Measurements from ENCODE around the gene SAP25. TPM values are rescaled to one million over a fixed set of nuclear protein-coding genes. Genes with fewer than 3 reads are reported as not detected.
"Not testable (repeated sequence)": the region's sequence is repeated elsewhere in the genome, so short reads cannot be mapped to it uniquely, and the experiment has no call there.

SAP25 gene
- total RNA-seq, 2 experiments from 2014 or later = 29.1 to 30.0 TPM

DNA sequence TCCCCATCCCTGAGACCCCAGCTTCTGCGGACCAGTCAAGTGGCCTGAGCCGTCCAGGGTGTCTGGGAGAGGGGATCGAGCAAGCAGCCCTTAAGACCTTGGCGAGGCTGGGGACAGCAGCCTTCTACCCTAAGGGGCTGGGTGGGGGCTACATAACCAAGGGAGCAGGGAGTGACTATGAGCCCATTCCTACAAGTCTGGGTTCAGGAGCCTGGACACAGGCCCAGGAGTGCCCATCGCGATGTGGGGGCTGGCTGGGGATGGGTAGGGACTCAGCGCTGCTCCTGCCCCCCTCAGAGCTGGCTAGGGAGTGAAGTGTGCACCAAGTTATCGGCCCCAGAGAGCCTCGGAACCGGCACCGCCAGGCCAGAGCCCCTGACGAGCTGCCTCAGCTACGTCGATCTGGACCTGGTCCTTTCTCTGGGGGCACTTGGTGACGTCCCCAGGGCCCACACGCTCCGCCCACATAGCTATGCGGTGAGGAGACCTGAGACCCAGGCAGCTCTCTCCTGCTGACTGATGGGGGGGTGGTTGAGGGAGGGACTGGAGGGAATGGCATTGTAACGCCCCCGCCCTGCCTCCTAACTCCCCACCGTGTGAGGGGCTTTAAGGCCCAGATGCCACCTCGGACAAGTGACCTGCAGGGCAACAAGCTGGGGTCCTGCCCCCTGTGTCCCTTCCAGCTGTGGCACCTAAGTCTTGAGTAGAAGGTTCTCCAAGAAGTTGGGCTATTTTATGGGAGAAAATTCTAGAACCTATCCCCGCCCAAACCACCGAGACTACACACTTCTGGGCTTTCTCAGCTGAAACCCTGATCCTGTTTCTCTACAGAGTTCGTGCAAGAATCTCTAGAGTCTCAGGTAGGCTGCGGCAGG lies 2.5 kb downstream of the SAP25 start:
- H3K4me3 Mint-ChIP-seq = no peak overlapping the region
- no peaks in the 10 kb centered on the region for H3K9me3 Mint-ChIP-seq
- peaks cover 45% of the 10 kb centered on the region for H3K4me1 Mint-ChIP-seq
- no peaks in the 10 kb centered on the region for H3K27me3 Mint-ChIP-seq
- ChIA-PET CTCF (interaction anchor here (0.8 to 1.6 kb wide), 3 partner anchors 11 to 89 kb away, joined by 3 to 4 read pairs (median 4); no protein-coding TSS in a partner anchor), POLR2A (interaction anchor here (0.8 to 2.0 kb wide), 12 partner anchors 10 to 116 kb away, joined by 3 to 23 read pairs (median 3); partner anchors contain the start of genes FBXO24 and LRCH4)
- no peak for DNase-seq
- H3K27ac Mint-ChIP-seq = no peak overlapping the region
- H3K36me3 Mint-ChIP-seq (ENCODE audit: low read depth) = peaks cover 21% of the 10 kb centered on the region

DNA sequence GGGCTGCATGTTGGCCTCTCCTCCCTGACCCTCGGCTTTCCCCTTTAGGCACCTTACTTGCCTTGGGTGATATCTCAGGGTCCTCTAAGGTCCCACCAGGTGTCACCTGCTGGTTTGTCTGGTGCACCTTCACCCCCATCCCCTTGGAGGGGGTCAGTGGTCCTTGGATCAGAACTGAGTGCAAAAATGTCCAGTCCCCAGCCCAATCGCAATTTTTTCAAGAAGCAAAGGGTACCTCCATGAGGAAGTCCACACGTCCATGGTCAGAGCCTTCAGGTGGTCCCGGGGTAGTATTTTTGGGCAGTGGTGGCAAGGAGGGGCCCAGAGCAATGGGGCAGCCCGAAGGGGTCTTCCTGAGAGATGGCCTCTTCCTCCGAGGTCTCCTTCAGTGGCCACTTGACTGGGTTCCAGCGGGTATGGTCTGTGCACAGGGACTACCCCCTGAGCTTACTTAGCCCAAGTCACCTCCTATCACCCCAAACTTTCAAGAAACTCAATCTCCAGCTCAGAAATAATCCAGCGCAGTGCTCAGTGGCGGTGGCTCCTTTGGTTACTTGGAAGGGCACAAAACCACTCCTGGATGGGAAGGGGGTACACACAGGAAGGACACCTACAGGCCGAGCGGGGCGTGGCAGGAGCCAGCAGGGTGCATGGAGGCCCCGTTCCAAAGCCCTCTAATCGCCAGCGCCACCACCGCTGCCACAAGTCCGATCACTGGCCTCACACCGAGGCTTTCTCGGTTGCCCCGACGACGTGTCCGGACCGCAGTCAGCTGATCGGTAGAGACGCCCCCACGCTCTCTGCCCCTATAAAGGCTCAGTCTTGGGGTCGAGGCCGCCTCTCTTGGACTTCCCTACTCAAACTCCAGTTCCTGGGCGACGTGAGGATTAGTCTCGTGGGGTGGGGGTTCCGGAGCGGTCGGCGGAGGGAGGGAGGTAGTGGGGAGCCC lies 4.5 kb downstream of the SAP25 start:
- Mint-ChIP-seq H3K36me3 (ENCODE audit: low read depth) (peaks cover 9% of the 10 kb centered on the region), H3K4me1 (peaks cover 45% of the 10 kb centered on the region), H3K27me3 (no peaks in the 10 kb centered on the region), H3K27ac (peak overlapping the region; percentile 32), H3K9me3 (no peaks in the 10 kb centered on the region), H3K4me3 (peak overlapping the region; percentile 21)
- DNase-seq = peak; percentile 54
- ChIA-PET POLR2A (interaction anchor here (0.7 to 1.8 kb wide), 7 partner anchors 14 to 136 kb away, joined by 3 to 10 read pairs (median 4); partner anchors contain the start of genes AGFG2, FBXO24, LRCH4 and POP7), CTCF (interaction anchor here (0.7 to 1.6 kb wide), 4 partner anchors 9 to 137 kb away, joined by 3 to 8 read pairs (median 4); partner anchors contain the start of genes FBXO24, LRCH4 and POP7)

DNA sequence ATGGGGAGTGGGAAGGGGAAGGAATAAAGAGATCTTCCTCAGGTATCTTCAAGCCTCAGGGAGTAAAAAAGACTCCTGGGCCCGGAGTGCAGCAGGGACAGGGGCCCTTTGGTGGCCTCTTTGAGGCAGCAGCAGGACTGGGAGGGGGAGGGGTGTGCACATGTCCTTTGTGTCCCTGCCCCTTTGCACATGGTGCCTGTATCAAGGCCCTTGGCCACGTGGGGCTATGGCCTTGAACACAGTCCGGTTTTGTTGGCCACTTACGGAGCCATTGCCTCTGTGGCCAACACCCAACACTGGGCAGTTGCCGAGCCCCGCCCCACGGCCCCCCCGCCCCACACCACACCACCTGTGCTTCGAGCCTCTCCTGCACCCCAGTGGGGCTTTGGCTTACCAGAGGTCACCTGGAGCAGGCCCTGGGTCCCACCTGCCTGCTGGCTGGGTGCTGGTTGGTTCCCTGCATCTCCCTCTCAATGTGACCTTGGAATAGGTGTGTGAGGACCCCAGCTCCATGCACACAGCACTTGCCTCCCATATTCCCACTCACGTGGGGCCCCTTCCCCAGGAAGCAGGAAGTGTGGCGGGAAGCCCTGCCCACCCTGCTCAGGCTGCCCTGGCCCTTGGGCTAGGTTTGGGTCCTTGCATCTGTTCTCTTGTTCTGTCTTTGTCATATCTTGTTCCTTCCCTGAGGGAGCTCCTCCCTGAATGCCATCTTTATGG lies 5.4 kb downstream of the SAP25 start:
- no peak for DNase-seq
- H3K9me3 Mint-ChIP-seq = no peaks in the 10 kb centered on the region
- ChIA-PET CTCF (interaction anchor here (0.7 to 1.6 kb wide), 5 partner anchors 8 to 137 kb away, joined by 3 to 8 read pairs (median 5); partner anchors contain the start of genes FBXO24, LRCH4 and POP7), POLR2A (interaction anchor here (0.7 to 2.0 kb wide), 9 partner anchors 15 to 137 kb away, joined by 3 to 10 read pairs (median 5); partner anchors contain the start of genes AGFG2, FBXO24, LRCH4 and POP7)
- peaks cover 50% of the 10 kb centered on the region for H3K4me1 Mint-ChIP-seq
- H3K27me3 Mint-ChIP-seq = no peaks in the 10 kb centered on the region
- H3K36me3 Mint-ChIP-seq (ENCODE audit: low read depth) = peaks cover 14% of the 10 kb centered on the region
- H3K27ac Mint-ChIP-seq = peak overlapping the region; percentile 40
- H3K4me3 Mint-ChIP-seq = no peak overlapping the region

DNA sequence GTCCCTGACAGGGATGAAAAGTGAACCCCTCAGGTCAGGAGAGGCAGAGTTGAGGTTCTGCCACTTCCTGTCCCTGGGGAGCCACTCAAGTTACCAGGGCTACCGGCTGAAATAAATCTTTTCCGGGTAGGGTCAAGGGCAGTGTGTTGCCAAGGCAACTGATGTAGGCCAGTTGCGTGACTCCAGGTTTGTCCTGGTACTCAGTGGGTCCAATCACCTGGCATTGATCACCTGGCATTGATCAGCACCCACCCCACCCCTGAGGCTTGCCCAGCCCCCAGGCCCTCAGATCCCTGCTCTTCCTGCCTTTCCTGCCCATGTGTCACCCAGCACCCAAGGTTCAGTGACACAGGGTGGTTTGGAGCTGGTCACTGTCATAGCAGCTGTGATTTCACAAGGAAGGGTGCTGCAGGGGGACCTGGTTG lies 5.9 kb downstream of the SAP25 start:
- Mint-ChIP-seq H3K4me3 (no peak overlapping the region), H3K9me3 (no peaks in the 10 kb centered on the region), H3K36me3 (ENCODE audit: low read depth) (peaks cover 17% of the 10 kb centered on the region), H3K27me3 (no peaks in the 10 kb centered on the region), H3K4me1 (peaks cover 50% of the 10 kb centered on the region), H3K27ac (peak overlapping the region; percentile 40)
- ChIA-PET POLR2A (interaction anchor here (1.0 to 2.0 kb wide), 7 partner anchors 16 to 112 kb away, joined by 3 to 7 read pairs (median 4); partner anchors contain the start of genes AGFG2, FBXO24, LRCH4 and TSC22D4), CTCF (interaction anchor here (1.5 kb wide), 1 partner anchor 138 kb away, joined by 6 read pairs; the partner anchor contains the start of gene POP7)
- no peak for DNase-seq

DNA sequence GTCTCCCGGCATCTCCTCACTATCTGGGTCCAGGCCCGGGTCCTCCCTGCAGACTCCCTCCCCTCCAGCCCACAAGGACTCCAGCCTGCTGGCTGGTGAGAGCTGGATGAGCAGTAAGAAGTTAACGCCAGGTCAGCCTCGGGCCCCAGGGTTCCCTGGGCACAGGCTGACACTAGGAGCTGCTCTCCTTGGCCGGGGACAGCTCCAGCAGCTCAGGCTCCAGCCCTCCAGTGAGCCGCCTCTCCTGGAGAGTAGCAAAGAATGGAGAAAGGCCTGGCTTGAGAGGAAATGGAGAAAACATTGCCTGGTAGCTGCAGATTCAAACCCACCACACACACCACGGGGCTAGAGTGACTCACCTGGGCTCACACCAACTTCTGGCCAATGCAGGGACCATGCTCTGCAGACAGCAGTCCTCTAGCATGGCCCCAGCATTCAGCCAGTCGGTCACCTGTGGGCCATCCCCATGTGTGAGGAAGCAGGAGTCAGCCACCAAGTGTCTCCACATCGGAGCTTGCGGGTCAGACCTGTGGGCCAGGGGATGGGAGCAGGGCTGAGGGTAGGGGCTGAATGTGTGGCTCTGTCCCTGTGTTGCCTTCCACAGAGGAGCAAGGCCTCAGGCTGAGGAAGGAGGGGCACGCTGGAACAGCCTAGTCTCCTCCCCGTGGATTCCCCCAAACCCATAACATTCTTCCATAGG lies 6.5 kb downstream of the SAP25 start:
- Mint-ChIP-seq H3K4me1 (peaks cover 50% of the 10 kb centered on the region), H3K27ac (peak overlapping the region; percentile 16), H3K27me3 (no peaks in the 10 kb centered on the region), H3K36me3 (ENCODE audit: low read depth) (peaks cover 21% of the 10 kb centered on the region), H3K4me3 (no peak overlapping the region), H3K9me3 (no peaks in the 10 kb centered on the region)
- CTCF ChIA-PET = interaction anchor here (1.5 kb wide), 1 partner anchor 139 kb away, joined by 6 read pairs; the partner anchor contains the start of gene POP7
- no peak for DNase-seq
- POLR2A ChIA-PET = interaction anchor here (0.9 to 2.0 kb wide), 9 partner anchors 14 to 113 kb away, joined by 3 to 7 read pairs (median 4); partner anchors contain the start of genes AGFG2, FBXO24, LRCH4 and TSC22D4

DNA sequence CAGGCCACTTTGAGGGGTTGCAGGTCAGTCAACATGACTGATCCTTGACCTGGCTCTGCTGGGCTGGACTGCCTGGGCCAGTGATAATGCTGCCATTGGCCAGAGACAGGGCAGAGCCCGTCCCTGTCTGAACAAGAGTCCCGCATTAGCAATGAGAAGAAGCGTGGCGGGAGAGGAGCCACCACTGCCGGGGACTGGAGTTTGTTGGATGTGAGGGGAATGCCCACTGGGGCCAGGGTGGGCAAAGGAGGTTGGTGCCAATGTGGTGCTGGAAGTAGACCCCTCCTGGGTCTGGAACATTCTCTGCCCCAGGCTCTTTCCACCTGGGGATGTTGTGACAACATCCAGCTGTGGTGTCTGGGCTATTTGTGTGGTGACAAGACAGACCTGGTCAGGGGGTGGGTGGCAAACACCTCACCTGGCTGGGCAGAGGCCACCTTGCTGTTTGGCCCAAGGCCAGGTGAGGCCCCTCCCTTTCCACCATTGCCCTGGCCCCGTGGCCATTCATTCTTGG lies 7.6 kb downstream of the SAP25 start:
- Mint-ChIP-seq H3K27ac (no peak overlapping the region), H3K4me3 (no peak overlapping the region), H3K36me3 (ENCODE audit: low read depth) (peaks cover 19% of the 10 kb centered on the region), H3K27me3 (no peaks in the 10 kb centered on the region), H3K9me3 (no peaks in the 10 kb centered on the region), H3K4me1 (peaks cover 41% of the 10 kb centered on the region)
- ChIA-PET POLR2A (interaction anchor here (0.6 to 2.0 kb wide), 7 partner anchors 15 to 91 kb away, joined by 3 to 7 read pairs (median 4); partner anchors contain the start of genes AGFG2, FBXO24 and LRCH4), CTCF (interaction anchor here (1.0 to 11.1 kb wide), 8 partner anchors 20 to 139 kb away, joined by 5 to 144 read pairs (median 6); partner anchors contain the start of genes FBXO24, GIGYF1, LRCH4 and POP7)
- DNase-seq = no peak

DNA sequence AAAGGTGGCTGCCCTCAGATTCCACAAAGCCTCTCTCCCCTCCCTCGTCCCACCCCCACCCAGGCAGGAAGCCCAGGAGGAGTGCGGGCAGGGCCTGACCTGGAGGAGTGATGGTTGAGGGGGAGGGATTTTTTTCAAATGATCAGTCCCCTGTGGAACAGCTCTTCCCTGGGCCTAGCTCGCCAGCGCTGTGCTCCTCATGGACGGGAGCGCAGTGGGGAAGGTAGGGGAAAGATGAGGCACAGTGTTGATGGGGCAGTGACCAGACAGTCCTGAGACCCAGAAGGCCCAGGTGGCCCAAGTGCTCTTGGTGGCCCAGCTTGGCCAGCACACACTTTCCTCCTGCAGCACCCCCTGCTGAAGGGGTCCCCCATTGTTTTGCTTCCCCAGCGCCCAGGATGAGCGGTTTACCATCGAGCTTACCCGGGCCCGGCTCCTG lies 8.5 kb downstream of the SAP25 start:
- DNase-seq = no peak
- H3K36me3 Mint-ChIP-seq (ENCODE audit: low read depth) = peaks cover 23% of the 10 kb centered on the region
- POLR2A ChIA-PET = interaction anchor here (0.6 to 2.6 kb wide), 5 partner anchors 18 to 140 kb away, joined by 3 to 12 read pairs (median 3); partner anchors contain the start of genes FBXO24, LRCH4 and POP7
- no peak overlapping the region for H3K4me3 Mint-ChIP-seq
- no peak overlapping the region for H3K27ac Mint-ChIP-seq
- CTCF ChIA-PET = interaction anchor here (0.6 to 11.1 kb wide), 14 partner anchors 10 to 285 kb away, joined by 3 to 144 read pairs (median 6); partner anchors contain the start of genes AGFG2, FBXO24, GIGYF1 and LRCH4
- no peaks in the 10 kb centered on the region for H3K9me3 Mint-ChIP-seq
- no peaks in the 10 kb centered on the region for H3K27me3 Mint-ChIP-seq
- H3K4me1 Mint-ChIP-seq = peaks cover 34% of the 10 kb centered on the region

DNA sequence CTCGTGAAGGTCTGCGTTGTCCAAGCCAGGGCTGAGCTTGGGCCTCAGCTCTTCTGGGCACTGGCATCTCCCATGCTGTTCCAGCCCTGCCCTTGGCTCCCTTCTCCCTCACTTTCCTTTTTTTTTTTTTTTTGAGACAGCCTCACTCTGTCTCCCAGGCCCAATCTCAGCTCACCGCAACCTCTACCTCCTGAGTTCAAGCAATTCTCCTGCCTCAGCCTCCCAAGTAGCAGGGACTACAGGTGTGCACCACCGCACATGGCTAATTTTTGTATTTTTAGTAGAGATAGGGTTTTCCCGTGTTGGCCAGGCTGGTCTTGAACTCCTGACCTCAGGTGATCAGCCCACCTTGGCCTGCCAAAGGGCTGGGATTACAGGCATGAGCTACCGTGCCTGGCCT lies 9.3 kb downstream of the SAP25 start:
- POLR2A ChIA-PET = interaction anchor here (1.0 to 2.6 kb wide), 5 partner anchors 19 to 141 kb away, joined by 3 to 12 read pairs (median 3); partner anchors contain the start of genes FBXO24, LRCH4 and POP7
- peaks cover 25% of the 10 kb centered on the region for H3K36me3 Mint-ChIP-seq (ENCODE audit: low read depth)

DNA sequence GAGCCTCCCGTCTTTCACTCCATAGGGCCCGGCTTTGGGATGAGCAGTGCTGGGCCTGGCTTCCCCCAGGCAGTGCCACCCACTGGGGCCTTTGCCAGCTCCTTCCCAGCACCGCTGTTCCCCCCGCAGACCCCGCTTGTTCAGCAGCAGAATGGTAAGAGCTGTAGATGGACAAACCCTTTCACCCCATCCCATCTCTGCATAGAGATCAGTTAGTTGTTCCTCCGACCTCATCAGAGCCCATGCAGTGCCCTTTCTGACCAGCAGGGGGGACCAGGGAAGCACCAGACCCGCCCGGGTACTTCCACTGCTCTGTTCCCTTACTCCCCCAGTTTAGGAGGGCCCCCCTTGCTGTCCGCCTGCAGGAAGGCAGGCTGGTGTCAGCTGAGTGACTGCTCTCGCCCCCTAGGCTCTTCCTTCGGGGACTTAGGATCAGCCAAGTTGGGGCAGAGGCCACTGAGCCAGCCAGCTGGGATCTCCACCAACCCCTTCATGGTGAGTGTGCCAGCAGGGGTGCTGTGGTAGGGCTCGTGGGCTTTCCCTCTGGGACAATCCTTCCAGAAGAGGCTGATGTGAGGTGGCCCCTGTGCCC lies 9.8 kb downstream of the SAP25 start:
- Mint-ChIP-seq H3K36me3 (ENCODE audit: low read depth) (peaks cover 25% of the 10 kb centered on the region), H3K9me3 (no peaks in the 10 kb centered on the region), H3K27me3 (no peaks in the 10 kb centered on the region), H3K4me1 (peaks cover 28% of the 10 kb centered on the region), H3K4me3 (no peak overlapping the region), H3K27ac (peak overlapping the region; percentile 49)
- ChIA-PET POLR2A (interaction anchor here (0.8 to 2.6 kb wide), 5 partner anchors 19 to 141 kb away, joined by 3 to 12 read pairs (median 4); partner anchors contain the start of genes FBXO24, LRCH4 and POP7), CTCF (interaction anchor here (0.7 to 11.1 kb wide), 21 partner anchors 9 to 287 kb away, joined by 3 to 144 read pairs (median 4); partner anchors contain the start of genes AGFG2, FBXO24, GIGYF1 and LRCH4)
- peak; percentile 83 for DNase-seq

More for the DNA sequence above, 9.3 kb downstream of the SAP25 start:
- not testable (repeated sequence) for H3K4me3 Mint-ChIP-seq, H3K9me3 Mint-ChIP-seq, H3K27me3 Mint-ChIP-seq, DNase-seq, H3K27ac Mint-ChIP-seq
- CTCF ChIA-PET = interaction anchor here (0.6 to 11.1 kb wide), 21 partner anchors 9 to 286 kb away, joined by 3 to 144 read pairs (median 4); partner anchors contain the start of genes AGFG2, FBXO24, GIGYF1 and LRCH4
- H3K4me1 Mint-ChIP-seq = peaks cover 30% of the 10 kb centered on the region

DNA sequence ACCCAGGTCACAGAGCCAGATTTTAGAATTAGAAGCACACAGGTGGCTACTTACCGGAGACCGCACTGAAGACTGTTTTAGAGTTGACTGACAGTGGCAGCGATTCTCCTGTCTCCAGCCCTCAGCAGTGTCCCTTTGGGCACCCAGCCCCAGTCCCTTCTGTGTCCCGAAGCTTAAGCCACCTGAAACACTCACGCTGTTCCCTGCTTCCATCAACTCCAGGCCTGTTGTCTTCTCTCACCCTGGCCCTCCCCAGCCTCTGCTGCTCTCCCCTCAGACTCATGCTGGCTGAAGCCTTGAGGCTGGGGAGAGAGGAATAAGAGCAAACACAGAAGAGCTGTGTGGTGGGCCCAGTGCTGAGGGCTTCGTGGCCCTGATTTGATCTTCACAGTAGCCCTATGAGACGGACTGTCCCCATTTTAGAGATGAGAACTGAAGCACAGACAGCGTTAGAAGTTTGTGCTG lies 10.6 kb downstream of the SAP25 start:
- Mint-ChIP-seq H3K4me1 (peaks cover 22% of the 10 kb centered on the region), H3K36me3 (ENCODE audit: low read depth) (peaks cover 25% of the 10 kb centered on the region), H3K27ac (no peak overlapping the region), H3K27me3 (no peaks in the 10 kb centered on the region), H3K9me3 (no peaks in the 10 kb centered on the region), H3K4me3 (no peak overlapping the region)
- DNase-seq = no peak
- ChIA-PET CTCF (interaction anchor here (0.8 to 11.1 kb wide), 12 partner anchors 8 to 163 kb away, joined by 3 to 144 read pairs (median 6); partner anchors contain the start of genes AGFG2, FBXO24, GIGYF1 and LRCH4), POLR2A (interaction anchor here (0.8 to 2.6 kb wide), 2 partner anchors 23 to 85 kb away, joined by 4 to 12 read pairs; partner anchors contain the start of genes FBXO24 and LRCH4)

All from activated CD4-positive, alpha-beta memory T cell treated with anti-CD3 and anti-CD28 coated beads, Interleukin-2, amount 10 ng/mL, durations not matched to agents 7 days and 5 days (primary cell).